Kasumi-1 (cell line): Measurements from ENCODE around the gene ABL1.

Experiments
- DNase-seq, 2 experiments: peaks; one replicate each; lab custom pipeline; 2025; lab: John Stamatoyannopoulos, UW

Gene ABL1

DNA sequence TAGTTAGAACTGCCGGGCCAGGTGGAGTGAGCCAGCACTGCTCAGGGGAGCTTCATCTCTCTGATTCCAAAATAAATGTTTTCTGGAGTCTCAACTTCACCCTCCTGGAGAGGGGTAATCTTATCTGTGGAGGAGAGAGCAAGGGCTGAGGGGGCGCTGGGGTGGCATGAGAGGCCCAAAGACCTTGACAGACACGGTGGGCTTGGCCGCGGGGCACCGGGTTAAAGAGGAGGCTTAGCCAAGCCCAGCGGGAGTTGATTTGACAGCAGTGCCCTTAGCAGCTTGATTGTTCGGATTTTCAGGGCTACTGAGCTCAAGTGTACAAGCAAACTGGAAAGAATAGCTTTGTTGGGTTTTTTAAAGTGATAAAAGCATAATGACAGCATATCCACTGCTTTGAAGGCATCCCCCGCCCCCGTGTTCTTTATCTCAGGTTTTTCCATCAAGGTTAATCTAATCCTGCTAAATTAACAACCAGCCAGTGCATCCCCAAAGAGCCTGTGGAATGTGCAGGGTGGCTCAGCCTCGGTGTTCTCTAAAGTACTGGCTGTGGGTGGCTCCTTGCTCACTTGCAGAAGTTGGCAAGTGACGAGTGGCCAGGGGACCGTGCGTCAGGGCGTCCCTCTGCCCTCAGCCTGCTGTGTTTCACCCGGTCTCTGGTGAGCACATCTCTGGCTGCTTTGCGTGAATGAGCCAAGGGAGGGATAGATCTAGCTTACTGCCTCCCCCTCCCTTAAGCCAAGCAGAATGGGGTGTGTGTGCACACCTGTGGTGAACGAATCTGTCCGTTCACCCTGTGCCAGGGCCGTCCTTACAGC lies 56.0 kb downstream of the ABL1 start:
- no peak for DNase-seq

DNA sequence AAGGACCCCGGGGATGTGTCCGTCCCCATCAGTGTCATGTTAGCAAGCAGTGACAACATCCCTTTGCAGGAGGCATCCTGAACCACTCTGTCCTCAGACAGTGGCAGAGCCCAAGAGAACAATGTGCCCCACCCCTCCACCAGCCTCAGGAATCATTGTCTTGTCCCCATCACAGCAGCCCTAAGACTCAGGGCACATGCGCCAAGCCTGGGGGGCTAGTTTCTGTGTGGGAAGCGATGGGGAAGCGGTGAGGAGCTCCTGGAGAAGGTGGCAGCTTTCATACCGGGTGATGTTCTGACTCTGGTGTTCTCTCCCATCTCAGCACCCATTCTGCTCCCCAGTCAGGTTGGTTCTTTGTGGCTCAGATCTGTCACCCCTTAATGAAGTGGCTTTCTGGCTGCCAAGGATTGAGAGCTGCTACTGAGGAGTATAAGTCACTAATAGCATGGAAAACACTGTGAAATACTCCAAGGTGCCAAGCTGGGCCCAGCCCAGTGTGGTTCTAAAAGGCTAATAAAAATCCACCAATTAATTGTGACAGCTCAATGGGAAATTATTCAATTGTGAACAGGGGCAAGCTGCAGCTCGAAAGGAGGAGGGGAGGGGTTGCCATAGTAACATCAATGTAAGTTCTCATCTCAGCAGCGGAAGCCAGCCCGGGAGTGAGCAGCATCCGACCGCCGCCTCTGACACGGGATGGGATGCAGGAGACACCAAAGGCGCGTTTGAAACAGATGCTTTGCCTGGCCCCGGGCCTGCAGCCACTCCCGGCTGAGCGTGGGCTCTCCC lies 56.8 kb downstream of the ABL1 start:
- no peak for DNase-seq

DNA sequence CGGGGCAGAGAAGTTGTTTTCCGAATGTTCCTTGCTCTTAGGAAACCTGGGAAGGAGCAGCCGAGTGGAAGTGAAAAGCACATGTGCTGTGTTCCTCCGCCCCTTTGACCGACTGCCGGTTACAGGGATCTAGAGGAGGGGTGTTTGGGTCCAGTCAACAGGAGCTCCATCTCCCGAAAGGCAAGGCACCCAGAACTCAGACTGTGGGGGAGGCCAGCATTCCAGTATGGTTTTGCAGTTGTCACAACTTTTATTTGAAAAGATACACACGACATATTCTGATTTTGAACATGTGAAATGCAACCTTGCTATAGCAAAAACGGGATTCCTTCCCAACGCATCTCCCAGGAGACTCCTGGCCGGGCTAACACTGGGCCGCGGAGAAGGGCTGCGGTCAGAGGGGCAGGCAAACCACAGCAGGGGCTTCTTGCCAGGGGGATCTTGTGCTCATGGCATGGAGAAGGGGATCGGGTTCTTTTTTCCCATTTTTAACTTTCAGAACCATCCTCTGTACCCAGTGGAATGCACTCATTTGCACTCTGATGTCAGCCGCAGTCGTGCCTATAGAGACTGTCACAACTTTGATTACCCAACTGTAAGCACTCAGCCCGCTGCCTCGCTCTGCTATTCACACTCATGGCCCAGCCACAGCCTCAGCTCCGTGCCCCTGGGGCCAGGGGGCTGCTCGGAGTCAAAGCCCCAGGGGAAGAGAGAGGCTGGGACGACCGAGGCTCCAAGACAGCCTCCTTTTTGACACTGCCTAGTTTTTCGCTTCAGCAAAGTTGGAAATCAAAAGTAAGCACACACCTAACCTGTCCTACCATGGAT lies 57.6 kb downstream of the ABL1 start:
- DNase-seq: peak; percentile 57 to 69

DNA sequence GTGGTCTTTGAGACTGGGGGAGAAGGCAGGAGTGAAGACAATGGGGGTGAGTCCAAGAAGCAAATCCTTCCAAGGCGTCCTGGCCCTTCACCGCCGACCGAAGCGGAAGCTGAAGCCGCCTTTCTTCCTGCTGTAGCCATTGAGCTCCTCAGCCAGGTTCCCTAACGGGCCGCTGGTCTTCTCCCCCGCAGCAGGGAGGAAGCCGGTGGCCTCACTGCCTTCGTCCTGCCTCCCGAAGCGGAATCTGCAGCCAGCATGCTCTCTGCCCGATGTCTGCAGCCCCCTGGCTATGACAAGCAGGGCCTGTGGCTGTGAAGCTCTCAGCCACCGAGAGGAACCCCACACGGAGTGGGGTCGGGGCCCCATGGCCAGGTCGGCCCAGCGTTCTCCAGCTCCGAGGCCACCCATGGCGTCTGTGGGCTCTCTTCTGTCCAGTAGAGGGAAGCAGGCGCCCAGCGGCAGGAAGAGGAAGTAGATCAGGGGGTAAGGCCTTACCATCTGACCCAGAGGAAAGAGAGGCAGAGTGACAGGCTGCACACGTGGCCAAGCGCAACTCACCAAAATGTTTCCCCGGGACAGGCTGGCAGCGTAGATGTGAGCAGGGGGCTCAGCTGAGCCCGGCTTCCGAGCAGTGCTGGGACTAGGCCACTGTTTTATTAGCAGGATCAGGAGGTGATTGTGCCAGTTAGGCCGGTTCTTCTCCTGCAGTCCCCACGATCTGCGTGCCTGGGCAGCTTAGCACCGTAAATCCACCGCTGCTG lies 58.5 kb downstream of the ABL1 start:
- DNase-seq: peak; percentile 92

DNA sequence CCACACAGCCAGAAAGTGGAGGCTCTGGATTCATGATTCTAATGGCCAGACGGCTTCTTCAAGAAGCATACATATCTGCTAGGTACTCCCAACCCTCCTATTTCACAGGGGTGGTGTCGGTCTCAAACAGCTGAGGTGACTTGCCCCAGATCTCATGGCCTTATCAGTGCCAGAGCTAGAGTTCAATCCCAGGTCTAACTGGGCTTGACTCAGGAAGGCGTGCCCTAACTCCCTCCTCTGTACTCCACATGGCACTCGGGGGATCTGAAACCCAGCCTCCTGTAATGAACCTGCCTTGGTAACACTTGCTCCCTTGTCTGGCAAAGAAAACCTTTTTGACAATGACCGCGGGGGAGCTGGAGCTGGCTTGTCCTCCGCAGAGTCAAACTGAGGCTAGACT lies 59.5 kb downstream of the ABL1 start:
- DNase-seq: no peak

DNA sequence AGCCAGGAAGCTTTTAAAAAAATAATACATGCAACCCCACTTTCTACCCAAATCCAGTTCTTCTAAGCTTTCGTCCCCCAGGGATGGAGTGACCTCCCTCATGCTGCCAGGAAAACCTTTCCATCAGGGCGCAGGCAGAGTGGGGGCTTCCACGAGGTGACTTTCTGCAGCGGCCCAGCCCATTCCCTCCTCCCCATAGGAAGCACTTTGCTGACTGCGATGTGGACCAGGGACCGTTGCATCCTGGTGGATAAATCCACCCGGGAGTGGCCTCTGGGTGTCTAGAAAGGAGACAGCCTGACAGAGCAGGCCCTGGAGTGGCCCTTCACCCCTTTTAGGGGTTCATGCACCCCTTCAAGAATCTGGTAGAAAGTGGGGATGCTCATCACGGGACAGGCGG lies 60.0 kb downstream of the ABL1 start:
- no peak for DNase-seq

DNA sequence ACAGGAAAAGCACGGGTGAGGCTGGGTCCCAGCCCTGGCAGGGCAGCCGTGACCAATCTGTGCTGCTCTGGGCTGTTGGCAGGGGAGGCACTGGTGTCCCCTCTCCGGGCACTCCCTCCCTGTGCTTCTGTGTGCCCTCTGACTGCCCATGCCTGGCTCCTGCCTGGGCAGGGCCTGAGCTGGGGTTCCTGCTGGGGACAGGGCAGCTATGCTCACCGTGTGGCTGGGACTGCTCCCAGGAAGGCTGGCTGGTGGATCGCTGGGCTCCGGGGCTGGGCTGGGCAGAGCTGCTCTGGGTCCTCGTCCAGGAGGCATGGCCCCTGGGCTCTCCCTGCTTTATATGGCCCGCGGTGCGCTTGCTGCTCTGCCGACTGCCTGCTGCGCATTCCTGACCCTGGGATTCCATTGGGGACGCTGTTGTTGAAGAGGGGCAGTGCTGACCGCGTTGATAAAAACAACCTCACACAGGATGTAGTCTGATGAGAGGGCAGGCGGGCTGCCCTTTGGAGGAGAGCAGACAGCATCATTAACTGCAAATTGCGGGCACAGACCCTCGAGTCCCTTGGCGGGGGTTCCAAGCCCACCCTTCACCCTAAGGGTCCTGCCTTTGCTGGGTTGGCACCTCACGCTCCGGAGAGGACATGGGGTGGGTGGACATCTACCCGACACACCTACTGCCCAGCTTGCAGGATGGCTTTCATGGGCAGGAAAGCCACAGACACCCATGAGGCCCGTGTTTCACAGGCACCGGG lies 60.6 kb downstream of the ABL1 start:
- no peak for DNase-seq

DNA sequence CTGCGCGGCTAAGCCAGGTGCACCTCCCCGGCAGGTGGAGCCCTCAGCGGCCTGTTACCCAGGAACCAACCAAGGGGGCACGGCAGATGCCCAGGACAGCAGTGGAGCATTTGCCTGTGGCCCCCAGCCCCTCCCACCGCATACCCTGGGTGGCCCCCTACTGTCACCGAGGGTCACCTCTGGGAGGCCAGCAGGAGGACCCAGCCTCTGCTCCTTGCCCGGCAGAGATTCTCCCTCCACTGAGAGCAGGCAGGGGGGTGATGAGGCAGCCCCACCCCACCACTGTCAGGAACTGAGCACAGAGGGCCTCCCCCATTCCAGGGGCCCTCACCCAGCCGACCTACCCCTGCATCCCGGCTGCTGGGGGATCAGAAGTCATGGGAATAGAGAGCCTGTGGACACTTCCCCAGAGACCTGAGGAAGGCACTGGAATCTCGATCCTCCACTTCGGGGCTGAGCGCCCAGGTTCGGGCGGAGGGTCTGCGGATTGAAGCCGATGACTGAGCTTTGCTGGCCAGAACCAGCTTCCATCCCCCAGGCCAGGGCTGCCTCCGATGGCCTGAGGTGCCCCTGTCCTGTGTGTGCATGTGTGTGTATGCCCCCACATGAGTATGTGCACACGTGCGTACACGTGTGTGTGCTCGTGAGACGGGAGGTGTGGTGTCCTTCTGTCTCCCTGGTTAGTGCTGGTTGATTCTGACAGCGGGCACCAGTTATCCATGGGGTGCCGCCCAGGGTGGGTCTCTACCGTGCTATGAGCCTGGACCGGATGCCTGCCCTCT lies 61.4 kb downstream of the ABL1 start, which contains the start of gene QRFP:
Gene QRFP, minus strand, starts transcription at position 580 of the 782 bp plus-strand sequence. CDS start 2,974 bp downstream, outside the sequence.
- DNase-seq: no peak

DNA sequence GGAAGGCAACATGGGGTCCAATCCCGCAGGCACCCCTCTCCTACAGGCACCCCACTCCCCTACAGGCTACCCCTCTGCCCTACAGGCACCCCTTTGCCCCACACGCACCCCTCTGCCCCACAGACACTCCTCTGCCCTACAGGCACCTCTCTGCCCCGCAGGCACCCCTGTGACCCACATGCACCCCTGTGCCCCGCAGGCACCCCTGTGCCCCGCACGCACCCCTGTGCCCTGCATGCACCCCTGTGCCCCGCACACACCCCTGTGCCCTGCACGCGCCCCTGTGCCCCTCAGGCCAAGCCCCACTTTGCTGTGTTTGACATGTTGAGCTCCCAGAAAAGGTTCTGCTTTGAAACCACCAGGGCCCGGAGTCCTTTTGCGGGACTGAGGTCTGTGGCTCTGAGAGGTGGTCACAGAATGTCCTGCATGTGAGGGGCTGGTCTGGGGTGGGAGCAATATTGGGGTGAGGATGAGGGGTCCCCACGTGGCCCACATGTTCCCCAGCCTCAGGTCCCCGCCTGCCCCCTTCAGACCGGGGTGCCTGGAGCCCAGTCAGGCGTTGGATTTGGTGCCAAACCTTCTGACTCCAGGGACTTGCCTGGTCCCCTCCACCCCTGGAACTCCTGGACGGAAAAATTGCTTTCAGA lies 62.2 kb downstream of the ABL1 start:
- no peak for DNase-seq

DNA sequence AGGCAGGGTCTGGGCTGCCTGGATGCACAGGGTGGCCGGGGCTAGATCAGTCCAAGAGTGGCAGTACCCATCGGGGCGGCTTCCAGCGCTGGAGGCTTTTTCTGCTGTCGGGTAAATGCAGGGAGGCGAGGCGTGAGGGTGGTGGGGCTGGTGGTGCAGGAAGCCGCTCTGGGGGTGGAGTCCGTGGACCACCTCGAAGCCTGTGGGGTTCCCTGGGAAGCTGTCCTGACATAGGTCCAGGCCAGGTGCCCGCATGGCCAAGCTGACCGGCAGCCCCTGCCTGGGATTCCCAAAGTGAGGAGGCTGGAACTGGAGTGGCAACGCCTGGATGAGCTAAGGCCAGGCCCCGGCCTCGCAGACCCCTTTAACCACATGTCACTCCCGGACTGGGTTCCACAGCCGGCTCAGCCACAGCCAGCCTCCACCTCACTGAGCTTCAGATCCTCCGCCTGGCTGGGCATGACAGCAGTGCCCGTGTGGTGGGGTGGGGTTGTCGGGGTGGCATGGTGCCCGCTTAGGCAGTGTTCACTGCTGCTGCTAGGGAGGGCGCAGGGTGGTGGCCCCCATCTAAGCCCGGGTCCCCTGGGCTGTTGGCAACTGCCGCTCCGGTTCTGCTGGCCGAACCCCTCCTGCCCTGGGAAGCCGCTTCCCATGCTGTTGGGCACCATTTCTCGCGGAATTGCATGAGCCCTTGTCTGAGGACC lies 62.9 kb downstream of the ABL1 start:
- DNase-seq: no peak

DNA sequence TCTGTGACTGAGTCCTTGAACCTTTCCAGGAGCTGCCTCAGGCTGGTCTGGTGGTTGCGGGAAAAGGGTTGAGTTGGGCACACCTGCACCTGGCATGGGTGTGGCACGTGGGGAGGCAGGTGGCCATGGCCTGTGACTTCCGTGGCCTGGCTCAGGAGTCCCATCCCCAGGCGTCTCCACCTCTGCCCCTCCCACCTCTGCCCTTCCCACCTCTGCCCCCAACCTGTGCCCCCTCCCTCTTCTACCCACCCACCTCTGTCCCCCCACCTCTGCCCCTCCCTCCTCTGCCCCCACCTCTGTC lies 63.4 kb downstream of the ABL1 start:
- no peak for DNase-seq

DNA sequence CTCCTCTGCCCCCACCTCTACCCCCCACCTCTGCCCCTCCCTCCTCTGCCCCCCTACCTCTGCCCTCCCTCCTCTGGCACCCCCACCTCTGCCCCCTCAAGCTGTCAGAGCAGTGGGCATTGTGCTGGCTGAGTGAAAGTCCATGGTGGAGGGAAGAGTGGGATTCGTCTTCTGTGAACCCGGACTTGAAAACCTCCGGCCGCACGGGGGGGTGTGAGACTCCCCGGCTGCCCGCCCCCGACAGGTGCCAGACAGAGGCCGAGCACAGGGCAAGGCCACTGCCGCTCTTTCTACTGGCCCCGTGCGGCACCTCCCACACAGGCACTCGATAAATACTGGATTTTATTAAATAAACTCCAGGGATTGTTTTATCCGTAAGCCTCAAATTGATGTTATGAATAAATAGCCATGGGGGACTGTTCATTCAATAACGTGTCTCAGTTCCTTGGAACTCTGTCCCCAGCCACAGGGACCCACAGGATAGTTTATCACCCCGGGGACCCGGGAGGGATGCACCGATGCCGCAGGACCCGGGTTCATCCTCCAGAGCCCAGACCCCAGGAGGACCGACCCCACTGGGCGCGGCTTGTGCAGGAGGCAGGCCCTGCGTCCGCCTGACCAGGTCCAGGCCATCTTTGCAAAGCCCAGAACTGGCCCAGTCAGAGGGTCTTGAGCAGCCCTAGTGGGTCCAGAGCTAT lies 64.1 kb downstream of the ABL1 start:
- no peak for DNase-seq

DNA sequence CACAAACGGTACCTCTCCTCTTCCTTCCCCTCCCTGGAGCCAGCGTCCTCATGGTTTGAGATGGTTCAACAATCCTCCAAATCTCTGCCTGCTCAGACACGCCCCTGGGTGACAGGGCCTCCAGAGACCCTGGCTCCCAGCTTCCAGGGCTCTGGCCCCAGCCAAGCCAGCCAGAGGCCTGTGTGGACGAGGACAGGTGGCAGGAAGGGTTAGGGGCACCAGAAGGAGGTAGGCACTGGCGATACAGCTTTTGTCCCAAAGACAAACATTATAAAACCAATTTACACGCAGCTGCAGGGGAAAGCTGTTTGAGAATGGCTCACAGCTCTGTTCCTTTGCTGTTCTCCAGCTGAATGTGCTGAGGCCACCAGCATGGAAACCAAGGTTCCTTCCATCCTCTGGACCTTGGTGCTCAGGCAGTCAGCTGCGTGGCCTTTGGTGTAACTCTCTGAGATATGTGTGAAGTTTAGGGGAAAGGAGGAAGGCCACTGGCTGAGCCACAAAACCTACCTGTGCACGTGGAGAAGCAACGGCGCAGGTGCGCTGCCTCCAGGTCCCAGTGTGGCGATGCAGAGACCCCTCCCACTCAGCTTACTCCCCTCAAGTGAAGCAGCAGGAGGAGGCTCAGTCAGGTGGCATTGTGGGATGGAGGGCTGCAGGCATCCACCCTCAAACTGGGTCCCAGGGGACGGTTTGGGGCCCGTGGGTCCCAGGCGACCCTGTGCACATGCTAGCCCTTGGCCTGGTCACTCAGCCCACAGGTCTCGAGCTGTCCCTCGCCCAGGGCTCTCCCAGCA lies 65.8 kb downstream of the ABL1 start:
- DNase-seq: no peak

DNA sequence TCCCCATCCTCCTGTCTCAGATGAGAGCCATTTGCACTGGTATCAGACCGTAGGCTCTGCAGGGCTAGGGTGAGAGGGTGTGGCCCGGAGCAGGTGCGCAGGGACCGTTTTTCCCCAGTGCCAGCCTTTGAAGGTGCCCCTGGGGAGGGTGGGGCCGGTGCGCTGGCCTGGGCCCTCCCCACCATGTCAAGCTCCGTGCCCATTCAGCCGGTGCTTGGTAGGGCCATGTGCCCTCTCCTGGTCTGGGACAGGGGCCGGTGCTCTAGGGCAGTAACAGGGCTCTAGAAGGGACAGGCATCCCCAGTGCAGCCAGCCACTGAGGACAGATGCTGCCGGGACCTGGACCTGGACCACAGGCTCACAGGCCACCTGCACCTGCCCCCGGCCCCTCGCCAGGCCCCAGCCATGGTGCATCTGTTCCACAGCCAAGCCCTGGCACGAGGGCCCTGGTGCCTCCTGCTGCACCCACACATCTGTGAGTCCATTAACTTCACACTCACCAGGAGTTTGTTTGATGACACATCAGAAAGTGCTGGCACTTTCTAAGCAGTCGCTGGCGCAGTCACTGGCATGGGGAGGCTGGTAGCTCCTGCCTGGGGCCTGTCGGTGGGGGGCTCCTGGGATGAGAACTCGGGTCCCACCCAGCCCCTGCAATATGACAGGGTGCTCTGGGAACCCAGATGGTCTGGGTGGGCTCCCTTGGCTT lies 66.6 kb downstream of the ABL1 start:
- DNase-seq: no peak

DNA sequence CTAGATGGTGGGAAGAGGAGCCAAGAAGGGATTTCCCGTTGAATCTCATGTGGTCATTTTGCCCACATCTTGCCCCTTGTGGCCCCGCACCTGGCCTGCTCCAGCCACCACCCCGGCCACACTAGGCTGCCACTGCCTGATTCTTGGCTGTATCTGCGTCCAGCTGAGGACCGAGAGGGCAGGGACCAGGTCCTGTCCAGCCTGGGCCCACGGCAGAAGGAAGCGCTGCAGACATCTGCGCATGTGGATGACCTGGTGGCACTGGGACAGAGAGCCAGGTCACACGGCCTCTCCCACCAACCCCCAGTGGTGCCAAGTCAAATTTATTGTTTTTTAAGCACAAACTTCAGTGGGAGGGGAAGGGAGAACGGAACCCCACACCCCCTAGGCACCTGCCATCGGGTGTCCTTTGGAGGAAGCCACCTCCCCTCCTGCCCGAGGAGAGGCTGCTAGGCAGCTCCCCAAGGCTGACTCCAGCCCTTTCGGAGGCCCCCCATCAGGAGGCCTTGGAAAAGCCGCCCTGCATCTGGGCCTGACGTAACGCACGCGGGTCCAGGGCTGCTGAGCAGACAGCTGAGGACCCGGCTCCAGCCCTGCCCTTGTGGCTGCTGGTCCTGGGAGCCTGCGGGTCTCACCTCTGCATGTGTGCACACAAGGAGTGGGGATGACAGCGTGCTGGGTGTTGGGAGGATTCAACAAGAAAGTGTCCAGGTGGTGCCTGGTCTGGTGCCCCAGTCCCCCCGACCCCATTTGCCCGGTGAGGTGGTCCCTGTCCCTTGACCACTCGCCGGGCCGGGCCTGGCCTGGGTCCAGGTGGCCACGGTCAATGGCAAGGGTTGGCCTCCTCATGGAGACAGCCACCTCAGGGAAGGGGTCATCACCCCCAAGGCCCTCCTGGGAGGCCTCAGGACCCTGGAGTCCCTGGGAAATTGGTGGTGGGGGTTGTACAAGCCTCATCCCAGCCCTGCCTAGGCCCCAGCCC lies 67.4 kb downstream of the ABL1 start:
- DNase-seq: no peak
